ENCODE results near the gene F3. TPM values are rescaled to one million over a fixed set of nuclear protein-coding genes. Genes with fewer than 3 reads are reported as not detected.

Gene F3
- polyA plus RNA-seq, 1 of the 3 experiments (the other 2 are of a cell fraction), result 1.8 TPM

GRCh38 chr1:94532077-94532476 is 9.5 kb downstream of the F3 start:
- H2AFZ ChIP-seq (ENCODE audit: low read depth), result no peak overlapping the region
- H4K20me1 ChIP-seq (ENCODE audit: insufficient read depth), result no peaks in the 10 kb centered on the region
- H3K4me1 ChIP-seq (ENCODE audit: control insufficient read depth in 1 of 2, insufficient read depth in 2 of 2, low read depth in 1 of 2, low read length in 1 of 2), result peaks cover 0 to 11% of the 10 kb centered on the region in 2 experiments; a peak in 1 of 4 replicates
- H3K4me3 ChIP-seq (ENCODE audit: low read depth in 2 of 2, low read length in 1 of 2), result no peak overlapping the region
- WGBS (ENCODE audit: low lambda C conversion rate), result 90% methylated on average over 3 of the region's 3 CpGs
- H3K27ac ChIP-seq (ENCODE audit: low read depth in 2 of 2, low read length in 1 of 2), result no peak overlapping the region; a peak in 1 of 4 replicates
- no peaks in the 10 kb centered on the region for H3K27me3 ChIP-seq (ENCODE audit: insufficient read depth)
- no peaks in the 10 kb centered on the region for H3K9me3 ChIP-seq
- no peak for DNase-seq
- peaks cover 0 to 6% of the 10 kb centered on the region in 2 experiments for H3K36me3 ChIP-seq (replicated peaks in 1 of 2; ENCODE audit: control insufficient read depth in 1 of 2, insufficient read depth in 2 of 2, low read length in 1 of 2)
- H3K9ac ChIP-seq, result no peak overlapping the region
- TF ChIP-seq FOXM1 (IDR thresholded peaks at IDR 0.05; ENCODE audit: low read depth) (no peak), EZH2phosphoT487 (IDR thresholded peaks at IDR 0.05; ENCODE audit: borderline replicate concordance, low read depth) (no peak), SMC3 (IDR thresholded peaks at IDR 0.05; ENCODE audit: low read depth, low read length) (peak; percentile 25; the same call in 1 of the 2 replicates), CTCF (IDR thresholded peaks at IDR 0.05) (peak; percentile 19; the same call in 1 of the 2 replicates), PBX3 (IDR thresholded peaks at IDR 0.05) (no peak), RAD21 (IDR thresholded peaks at IDR 0.05; ENCODE audit: low read length) (peak; percentile 42)
- H3K79me2 ChIP-seq (ENCODE audit: insufficient read depth), result no peaks in the 10 kb centered on the region
- H3K4me2 ChIP-seq, result no peak overlapping the region
- H3K9me2 ChIP-seq, result no peaks in the 10 kb centered on the region
- no peaks in the 10 kb centered on the region for H3F3A ChIP-seq (replicated peaks; ENCODE audit: insufficient read depth)
- CTCF ChIA-PET, result interaction anchor here (1.6 to 3.7 kb wide), 2 partner anchors 271 to 273 kb away, joined by 7 to 16 read pairs; no protein-coding TSS in a partner anchor
- POLR2A ChIA-PET, result no interaction called here

GRCh38 chr1:94531664-94532063 is 9.9 kb downstream of the F3 start:
- CTCF ChIA-PET, result interaction anchor here (0.8 to 3.7 kb wide), 6 partner anchors 15 to 273 kb away, joined by 3 to 16 read pairs (median 4); no protein-coding TSS in a partner anchor
- peaks cover 0 to 11% of the 10 kb centered on the region in 2 experiments; a peak in 1 of 4 replicates for H3K4me1 ChIP-seq (ENCODE audit: control insufficient read depth in 1 of 2, insufficient read depth in 2 of 2, low read depth in 1 of 2, low read length in 1 of 2)
- H4K20me1 ChIP-seq (ENCODE audit: insufficient read depth), result no peaks in the 10 kb centered on the region
- no peak overlapping the region for H3K9ac ChIP-seq
- no peaks in the 10 kb centered on the region for H3K9me3 ChIP-seq
- H3K27me3 ChIP-seq (ENCODE audit: insufficient read depth), result no peaks in the 10 kb centered on the region
- peaks cover 0 to 6% of the 10 kb centered on the region in 2 experiments for H3K36me3 ChIP-seq (replicated peaks in 1 of 2; ENCODE audit: control insufficient read depth in 1 of 2, insufficient read depth in 2 of 2, low read length in 1 of 2)
- 87% methylated on average over 6 of the region's 6 CpGs for WGBS (ENCODE audit: low lambda C conversion rate)
- no peaks in the 10 kb centered on the region for H3K9me2 ChIP-seq
- POLR2A ChIA-PET, result no interaction called here
- H3K79me2 ChIP-seq (ENCODE audit: insufficient read depth), result no peaks in the 10 kb centered on the region
- no peaks in the 10 kb centered on the region for H3F3A ChIP-seq (replicated peaks; ENCODE audit: insufficient read depth)
- no peak for DNase-seq
- no peak overlapping the region for H2AFZ ChIP-seq (ENCODE audit: low read depth)
- no peak overlapping the region for H3K27ac ChIP-seq (ENCODE audit: low read depth in 2 of 2, low read length in 1 of 2)
- TF ChIP-seq RXRA (IDR thresholded peaks at IDR 0.05; ENCODE audit: borderline replicate concordance, low read depth), result no peak
- no peak for TF ChIP-seq TEAD4 (IDR thresholded peaks at IDR 0.05; ENCODE audit: borderline replicate concordance, insufficient read depth)
- no peak for TF ChIP-seq SIN3A (IDR thresholded peaks at IDR 0.05; ENCODE audit: borderline replicate concordance, low read depth, low read length)
- TF ChIP-seq SMC3 (IDR thresholded peaks at IDR 0.05; ENCODE audit: low read depth, low read length), result no peak
- TF ChIP-seq RFX5 (IDR thresholded peaks at IDR 0.05; ENCODE audit: low read length), result no peak
- no peak for TF ChIP-seq USF2 (IDR thresholded peaks at IDR 0.05; ENCODE audit: borderline replicate concordance, low read depth, low read length)
- TF ChIP-seq POLR2AphosphoS5 (IDR thresholded peaks at IDR 0.05; ENCODE audit: low read depth, low read length), result no peak
- no peak for TF ChIP-seq FOSL2 (IDR thresholded peaks at IDR 0.05; ENCODE audit: borderline replicate concordance, low read depth)
- TF ChIP-seq GABPA (IDR thresholded peaks at IDR 0.05; ENCODE audit: low read depth), result no peak
- TF ChIP-seq PBX3 (IDR thresholded peaks at IDR 0.05), result no peak
- TF ChIP-seq TCF12 (IDR thresholded peaks at IDR 0.05), result no peak
- TF ChIP-seq MXI1 (IDR thresholded peaks at IDR 0.05; ENCODE audit: low read depth, low read length), result no peak
- no peak for TF ChIP-seq IRF3 (IDR thresholded peaks at IDR 0.05; ENCODE audit: low read depth, low read length)
- no peak for TF ChIP-seq JUND (IDR thresholded peaks at IDR 0.05)
- H3K4me3 ChIP-seq (ENCODE audit: low read depth in 2 of 2, low read length in 1 of 2), result no peak overlapping the region
- H3K4me2 ChIP-seq, result no peak overlapping the region
